Kidney (tissue), 14 donors: ENCODE measurements around the gene PDE4D. TPM values are rescaled to one million over a fixed set of nuclear protein-coding genes. Genes with fewer than 3 reads are reported as not detected.

ENCODE experiments used
- DNase-seq, 5 donors: peaks; one replicate each; pipeline ENCODE4 v3.0.0-alpha.2; 2013 to 2020
- FAIRE-seq: peaks from 2 replicates; lab custom pipeline; 2012; peaks lifted over from hg19 to GRCh38; lab: Jason Lieb, UNC
- H3K27ac ChIP-seq, 2 donors: one replicate each; pipeline ENCODE4 v1.7.0; 2013; ENCODE audit warnings: low read depth in 2 of 2, low read length in 2 of 2, inconsistent platforms in 1 of 2
- H3K27me3 ChIP-seq: one replicate; pipeline ENCODE4 v1.7.1; 2013; ENCODE audit warnings: low read length, inconsistent platforms; ENCODE audit not compliant: control insufficient read depth, insufficient read depth
- H3K36me3 ChIP-seq, 3 donors: one replicate each; pipeline versions ENCODE4 v1.7.0 to v1.7.1; 2013; ENCODE audit warnings: low read length in 3 of 3, control low read depth in 1 of 3, inconsistent platforms in 1 of 3; ENCODE audit not compliant: insufficient read depth in 3 of 3, control insufficient read depth in 2 of 3
- H3K4me1 ChIP-seq, 3 donors: one replicate each; pipeline versions ENCODE4 v1.7.0 to v1.7.1; 2013; ENCODE audit warnings: low read length in 3 of 3, inconsistent platforms in 1 of 3, low read depth in 1 of 3; ENCODE audit not compliant: control insufficient read depth in 2 of 3, insufficient read depth in 2 of 3
- H3K4me3 ChIP-seq, 3 donors: one replicate each; pipeline versions ENCODE4 v1.7.0 to v1.8.1; 2013; ENCODE audit warnings: low read length in 3 of 3, control low read depth in 1 of 3, inconsistent platforms in 1 of 3
- H3K9ac ChIP-seq, 3 donors: one replicate each; pipeline versions ENCODE4 v1.7.0 to v1.7.1; 2013; ENCODE audit warnings: low read length in 3 of 3, control low read depth in 1 of 3, inconsistent platforms in 1 of 3
- H3K9me3 ChIP-seq, 3 donors: one replicate each; pipeline versions ENCODE4 v1.7.0 to v1.7.1; 2013; ENCODE audit warnings: low read length in 3 of 3, control low read depth in 1 of 3, inconsistent platforms in 1 of 3; ENCODE audit not compliant: control insufficient read depth in 2 of 3, insufficient read depth in 1 of 3
- CTCF ChIP-seq: IDR thresholded peaks from 3 replicates; pipeline ENCODE4 v1.5.1; 2012; ENCODE audit warnings: mild to moderate bottlenecking, moderate library complexity, borderline replicate concordance; ENCODE audit not compliant: insufficient read depth; ENCODE audit errors: extremely low read depth
- intact Hi-C: fragments of 100-400 bp; cut with DNase I; formaldehyde crosslinking; loops from one replicate; pipeline ENCODE4 v1.11.1; 2022
- polyA plus RNA-seq: library from polyadenylated mRNA; stranded (reverse); fragments of 350-450 nt; fragmentation: Illumina TruSeq; extraction: RNeasy Lipid Tissue Mini Kit (QIAGEN cat#74804); gene quantifications from one replicate; pipeline ENCODE4 v1.2.3, GENCODE V29; 2014; ENCODE audit warnings: low read depth, low replicate concordance; ENCODE audit not compliant: insufficient read depth
- total RNA-seq: library from RNA; stranded (reverse); fragmentation: NEBNext Ultra II Directional; extraction: Animal tissue kit (Norgen Biotek cat#: 25700); gene quantifications from one replicate; pipeline ENCODE4 v1.2.1, GENCODE V29; 2021
- donor health status: control.
- donor health status: control.
- donor health status: control.
- donor health status: control.
- donor health status: control.
- donor health status: DM: yes; HTN: yes; CAD: no.
- donor health status: Normal renal cell carcinoma (clear cell type).

Gene PDE4D
- total and polyA plus RNA-seq, 2 donors from 2014 or later: 9.2 to 78.9 TPM

GRCh38 chr5:59177644-59178043 lies 715.9 kb downstream of the PDE4D start:
- no peaks in the 10 kb centered on the region for H3K27me3 ChIP-seq
- H3K9ac ChIP-seq: no peak overlapping the region
- no peak overlapping the region for H3K4me3 ChIP-seq
- intact Hi-C loops: loop anchor here (10.0 kb wide), 1 partner anchor 283 kb away; no protein-coding TSS in a partner anchor
- H3K36me3 ChIP-seq: peaks cover 0 to 33% (median 16%) of the 10 kb centered on the region in 3 donors
- TF ChIP-seq CTCF: no peak
- FAIRE-seq (no peak), DNase-seq (no peak)
- H3K27ac ChIP-seq: no peak overlapping the region
- H3K4me1 ChIP-seq: no peaks in the 10 kb centered on the region
- no peaks in the 10 kb centered on the region for H3K9me3 ChIP-seq

GRCh38 chr5:59174248-59174844 lies 719.2 kb downstream of the PDE4D start:
- intact Hi-C loops: loop anchor here (10.0 kb wide), 1 partner anchor 280 kb away; no protein-coding TSS in a partner anchor
- Histone ChIP-seq H3K4me1 (no peaks in the 10 kb centered on the region), H3K9ac (no peak overlapping the region), H3K9me3 (no peaks in the 10 kb centered on the region), H3K36me3 (peaks cover 0 to 22% (median 12%) of the 10 kb centered on the region in 3 donors), H3K27me3 (no peaks in the 10 kb centered on the region), H3K4me3 (no peak overlapping the region), H3K27ac (no peak overlapping the region)
- DNase-seq (peak in 3 of 5 donors; percentile 26 to 87 (median 77)), FAIRE-seq (peak; percentile 62)
- peak; percentile 80 for TF ChIP-seq CTCF

- DNase-seq (peak in 1 of 5 donors; percentile 45), FAIRE-seq (no peak)
- Histone ChIP-seq H3K4me3 (no peak overlapping the region), H3K36me3 (peaks cover 0 to 16% (median 12%) of the 10 kb centered on the region in 3 donors), H3K4me1 (no peaks in the 10 kb centered on the region), H3K9me3 (no peaks in the 10 kb centered on the region), H3K27ac (no peak overlapping the region), H3K27me3 (no peaks in the 10 kb centered on the region), H3K9ac (no peak overlapping the region)
- TF ChIP-seq CTCF: no peak
- intact Hi-C loops: loop anchor here (10.0 kb wide), 1 partner anchor 279 kb away; no protein-coding TSS in a partner anchor
These were observed 719.9 kb downstream of the PDE4D start for GRCh38 chr5:59173578-59173977.
